GM06990 (cell line): ENCODE data around the gene MAN1A1.
"Not testable (repeated sequence)": the region's sequence is repeated elsewhere in the genome, so short reads cannot be mapped to it uniquely, and the experiment has no call there.

Experiments
- DNase-seq: peaks from one replicate; pipeline ENCODE4 v3.0.0-alpha.2; 2011; ENCODE audit not compliant: insufficient read length; ENCODE audit errors: extremely low read depth
- H3K27me3 ChIP-seq: replicated peaks from 2 replicates; pipeline ENCODE4 v1.6.0; 2011; ENCODE audit warnings: low read length; ENCODE audit not compliant: control insufficient read depth, insufficient read depth
- H3K36me3 ChIP-seq: 2 replicates; pipeline ENCODE4 v1.5.1; 2011; ENCODE audit warnings: low read length; ENCODE audit not compliant: control insufficient read depth, insufficient read depth
- H3K4me3 ChIP-seq: replicated peaks from 2 replicates; pipeline ENCODE4 v1.5.1; 2011; ENCODE audit warnings: low read depth, mild to moderate bottlenecking, control low read depth, low read length
- TF ChIP-seq, protein P1 (sequence below): IDR thresholded peaks from 2 replicates; pipeline ENCODE4 v1.5.1; 2011; ENCODE audit warnings: low read length, control low read depth, mild to moderate bottlenecking, inconsistent platforms; ENCODE audit not compliant: insufficient read depth, poor library complexity, severe bottlenecking

The MAN1A1 gene

GRCh38 chr6:119379809-119380208, 30.2 kb upstream of the MAN1A1 start:
- H3K4me3 ChIP-seq: no peak overlapping the region
- no peaks in the 10 kb centered on the region for H3K27me3 ChIP-seq
- no peak for DNase-seq
- H3K36me3 ChIP-seq: no peaks in the 10 kb centered on the region
- TF ChIP-seq, protein P1, sequence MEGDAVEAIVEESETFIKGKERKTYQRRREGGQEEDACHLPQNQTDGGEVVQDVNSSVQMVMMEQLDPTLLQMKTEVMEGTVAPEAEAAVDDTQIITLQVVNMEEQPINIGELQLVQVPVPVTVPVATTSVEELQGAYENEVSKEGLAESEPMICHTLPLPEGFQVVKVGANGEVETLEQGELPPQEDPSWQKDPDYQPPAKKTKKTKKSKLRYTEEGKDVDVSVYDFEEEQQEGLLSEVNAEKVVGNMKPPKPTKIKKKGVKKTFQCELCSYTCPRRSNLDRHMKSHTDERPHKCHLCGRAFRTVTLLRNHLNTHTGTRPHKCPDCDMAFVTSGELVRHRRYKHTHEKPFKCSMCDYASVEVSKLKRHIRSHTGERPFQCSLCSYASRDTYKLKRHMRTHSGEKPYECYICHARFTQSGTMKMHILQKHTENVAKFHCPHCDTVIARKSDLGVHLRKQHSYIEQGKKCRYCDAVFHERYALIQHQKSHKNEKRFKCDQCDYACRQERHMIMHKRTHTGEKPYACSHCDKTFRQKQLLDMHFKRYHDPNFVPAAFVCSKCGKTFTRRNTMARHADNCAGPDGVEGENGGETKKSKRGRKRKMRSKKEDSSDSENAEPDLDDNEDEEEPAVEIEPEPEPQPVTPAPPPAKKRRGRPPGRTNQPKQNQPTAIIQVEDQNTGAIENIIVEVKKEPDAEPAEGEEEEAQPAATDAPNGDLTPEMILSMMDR: no peak

GRCh38 chr6:119377043-119377442, 27.5 kb upstream of the MAN1A1 start:
- not testable (repeated sequence) for H3K36me3 ChIP-seq, DNase-seq, H3K4me3 ChIP-seq, H3K27me3 ChIP-seq

- Histone ChIP-seq H3K27me3 (no peaks in the 10 kb centered on the region), H3K36me3 (no peaks in the 10 kb centered on the region), H3K4me3 (no peak overlapping the region)
- TF ChIP-seq, protein P1: no peak
- DNase-seq: no peak
These were observed 20.5 kb upstream of the MAN1A1 start for GRCh38 chr6:119370080-119370479.

- Histone ChIP-seq H3K4me3 (no peak overlapping the region), H3K36me3 (no peaks in the 10 kb centered on the region; the same call in 1 of the 2 replicates), H3K27me3 (no peaks in the 10 kb centered on the region)
- TF ChIP-seq, protein P1: no peak
- DNase-seq: no peak
These were observed 19.4 kb upstream of the MAN1A1 start for GRCh38 chr6:119368921-119369320.

- TF ChIP-seq, protein P1: no peak
- Histone ChIP-seq H3K36me3 (no peaks in the 10 kb centered on the region; the same call in 1 of the 2 replicates), H3K4me3 (no peak overlapping the region), H3K27me3 (no peaks in the 10 kb centered on the region)
- no peak for DNase-seq
These were observed 11.6 kb upstream of the MAN1A1 start for GRCh38 chr6:119361209-119361608.

DNA sequence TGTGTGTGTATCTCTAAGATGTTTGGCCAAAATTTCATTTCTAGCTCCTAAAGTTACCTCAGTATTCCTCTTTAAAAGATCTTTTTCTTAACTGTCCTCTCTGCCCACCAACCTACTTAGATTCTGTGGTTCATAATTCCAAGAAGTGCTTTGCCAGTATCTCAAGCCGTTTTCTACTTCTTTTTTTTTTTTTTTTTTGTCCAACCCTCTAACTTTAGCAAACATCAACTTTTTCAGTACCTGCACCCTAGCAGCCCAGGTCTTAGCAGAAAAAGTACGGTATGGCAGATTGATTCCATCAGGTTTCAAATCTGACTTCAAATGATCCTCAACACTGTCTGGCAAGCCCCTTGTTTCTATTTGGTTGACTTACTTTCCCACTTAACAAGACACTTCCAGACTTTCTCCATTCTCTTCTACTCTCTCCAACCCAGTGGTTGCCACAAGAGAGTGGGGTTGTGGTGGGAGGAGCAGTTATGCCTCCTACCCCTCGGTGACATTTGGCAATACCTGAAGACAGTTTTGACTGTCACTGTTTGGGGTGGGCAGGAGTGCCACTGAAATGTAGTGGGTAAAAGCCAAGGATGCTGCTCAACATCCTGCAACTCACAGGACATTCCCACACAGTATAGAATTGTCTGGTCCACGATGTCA, 10.8 kb upstream of the MAN1A1 start:
- no peak for DNase-seq
- Histone ChIP-seq H3K36me3 (no peaks in the 10 kb centered on the region; the same call in 1 of the 2 replicates), H3K27me3 (no peaks in the 10 kb centered on the region)

More for the DNA sequence above, 10.8 kb upstream of the MAN1A1 start:
- H3K4me3 ChIP-seq: no peak overlapping the region
- TF ChIP-seq, protein P1: no peak
